ENCODE results near the gene NHSL2. TPM values are rescaled to one million over a fixed set of nuclear protein-coding genes. Genes with fewer than 3 reads are reported as not detected.
A peak's percentile ranks its signal among the peaks of the same experiment; 100 is the strongest.

NHSL2 gene
- total RNA-seq, 1 experiment from 2014 or later = 0.36 TPM

DNA sequence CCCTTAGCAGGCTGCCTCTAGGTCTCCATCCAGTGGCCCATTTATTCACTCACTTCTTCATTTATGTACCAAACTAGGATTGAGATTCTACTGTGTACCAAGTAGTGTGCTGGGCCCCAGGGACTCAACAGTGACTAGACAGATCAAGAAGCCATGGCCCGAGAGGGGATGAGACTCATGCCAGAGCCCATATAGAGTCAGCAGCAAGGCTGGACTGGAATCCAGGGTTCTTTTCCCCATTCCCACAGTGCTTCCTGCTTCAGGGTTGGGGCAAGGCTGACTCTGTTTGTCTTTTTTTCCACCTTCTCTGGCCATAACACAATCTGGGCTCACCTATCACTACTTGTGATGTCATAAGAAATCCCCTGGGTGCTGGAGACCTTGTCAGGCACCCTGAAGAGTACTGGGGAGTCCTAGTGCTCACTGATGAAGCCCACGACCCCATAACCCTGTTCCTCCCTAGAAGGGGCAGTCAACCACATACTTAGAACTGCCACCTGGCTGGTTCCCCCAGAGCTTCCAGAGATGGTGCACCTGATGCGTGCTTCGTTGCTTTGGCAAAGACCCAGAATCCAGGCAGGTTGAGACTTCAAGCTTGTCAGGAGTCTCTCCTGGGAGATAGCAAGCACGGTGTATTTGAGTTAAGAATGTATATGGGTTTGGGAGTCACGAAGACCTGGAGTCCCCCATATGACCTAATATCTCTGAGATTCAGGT lies 214.8 kb downstream of the NHSL2 start:
- no peak overlapping the region for H3K27ac ChIP-seq (ENCODE audit: low read length)
- no peaks in the 10 kb centered on the region for H3K4me1 ChIP-seq (ENCODE audit: control insufficient read depth, insufficient read depth, low read length)
- DNase-seq (ENCODE audit: low read depth, low spot score) = no peak
- no TSS peak for BruUV-seq (replicated peaks)
- no peak for ATAC-seq
- intact Hi-C loops (cut with micrococcal nuclease; ENCODE audit: unreplicated experiment) (loop anchor here (1.0 kb wide), 1 partner anchor 107 kb away; no protein-coding TSS in a partner anchor), in situ Hi-C loops (cut with HindIII; ENCODE audit: low pct_unique_long_range_greater_than_20kb, low sequenced_read_pairs) (loop anchor here (5.0 kb wide), 1 partner anchor 108 kb away; no protein-coding TSS in a partner anchor)
- TF ChIP-seq TCF7L2 (IDR thresholded peaks at IDR 0.05; ENCODE audit: low read depth, low read length) (no peak), REST (IDR thresholded peaks at IDR 0.05; ENCODE audit: insufficient read depth in 1 of 2, low read depth in 2 of 2, low read length in 1 of 2) (no peak), POLR2AphosphoS5 (IDR thresholded peaks at IDR 0.05; ENCODE audit: low read depth, low read length) (no peak), SIN3A (IDR thresholded peaks at IDR 0.05; ENCODE audit: borderline replicate concordance, insufficient read depth, low read depth, low read length) (no peak), CTCF (IDR thresholded peaks at IDR 0.05) (0 out of 2 replicates have a peak, but pooled peaks have one; percentile 11)
- H3K27me3 ChIP-seq (ENCODE audit: control insufficient read depth, insufficient read depth, low read length) = no peaks in the 10 kb centered on the region
- ChIA-PET POLR2A (no interaction called here), CTCF (interaction anchor here (0.5 to 1.0 kb wide), 2 partner anchors 68 to 106 kb away, joined by 3 to 5 read pairs; no protein-coding TSS in a partner anchor)
- H3K9me3 ChIP-seq (ENCODE audit: control insufficient read depth, insufficient read depth, low read depth, low read length) = no peaks in the 10 kb centered on the region
- H3K36me3 ChIP-seq (ENCODE audit: control insufficient read depth, insufficient read depth, low read length) = no peaks in the 10 kb centered on the region
- no peak overlapping the region for H3K4me3 ChIP-seq (ENCODE audit: low read depth in 2 of 2, low read length in 2 of 2)

- BruUV-seq (replicated peaks) = no TSS peak
Measured at GRCh38 chrX:72126048-72126415, 215.4 kb downstream of the NHSL2 start.

More at GRCh38 chrX:72126048-72126415, 215.4 kb downstream of the NHSL2 start:
- in situ Hi-C loops (cut with HindIII; ENCODE audit: low pct_unique_long_range_greater_than_20kb, low sequenced_read_pairs) = loop anchor here (5.0 kb wide), 1 partner anchor 109 kb away; no protein-coding TSS in a partner anchor
- CTCF ChIA-PET = interaction anchor here (0.7 kb wide), 1 partner anchor 62 kb away, joined by 3 read pairs; no protein-coding TSS in a partner anchor
- H3K36me3 ChIP-seq (ENCODE audit: control insufficient read depth, insufficient read depth, low read length) = no peaks in the 10 kb centered on the region
- TF ChIP-seq TCF7L2 (IDR thresholded peaks at IDR 0.05; ENCODE audit: low read depth, low read length) = no peak
- no peak for TF ChIP-seq POLR2AphosphoS5 (IDR thresholded peaks at IDR 0.05; ENCODE audit: low read depth, low read length)
- no peak for TF ChIP-seq CTCF (IDR thresholded peaks at IDR 0.05)
- TF ChIP-seq REST (IDR thresholded peaks at IDR 0.05; ENCODE audit: insufficient read depth in 1 of 2, low read depth in 2 of 2, low read length in 1 of 2) = no peak
- TF ChIP-seq SIN3A (IDR thresholded peaks at IDR 0.05; ENCODE audit: borderline replicate concordance, insufficient read depth, low read depth, low read length) = no peak
- H3K9me3 ChIP-seq (ENCODE audit: control insufficient read depth, insufficient read depth, low read depth, low read length) = no peaks in the 10 kb centered on the region
- H3K27ac ChIP-seq (ENCODE audit: low read length) = no peak overlapping the region
- intact Hi-C loops (cut with micrococcal nuclease; ENCODE audit: unreplicated experiment) = loop anchor here (1.0 kb wide), 1 partner anchor 108 kb away; no protein-coding TSS in a partner anchor
- H3K27me3 ChIP-seq (ENCODE audit: control insufficient read depth, insufficient read depth, low read length) = no peaks in the 10 kb centered on the region; the same call in 1 of the 2 replicates
- POLR2A ChIA-PET = no interaction called here
- no peak overlapping the region for H3K4me3 ChIP-seq (ENCODE audit: low read depth in 2 of 2, low read length in 2 of 2)
- no peaks in the 10 kb centered on the region for H3K4me1 ChIP-seq (ENCODE audit: control insufficient read depth, insufficient read depth, low read length)
- ATAC-seq (no peak), DNase-seq (ENCODE audit: low read depth, low spot score) (no peak)

Measured in Panc1 (cell line).